ENCODE results near the gene DCBLD1. TPM values are rescaled to one million over a fixed set of nuclear protein-coding genes. Genes with fewer than 3 reads are reported as not detected.
A peak's percentile ranks its signal among the peaks of the same experiment; 100 is the strongest.

DCBLD1 gene
- total RNA-seq, 1 donor from 2014 or later, result 7.5 TPM

GRCh38 chr6:117533775-117534174, 51.3 kb downstream of the DCBLD1 start:
- no peaks in the 10 kb centered on the region for H3K9me3 Mint-ChIP-seq
- H3K27ac Mint-ChIP-seq, result no peak overlapping the region
- Histone ChIP-seq H3K27ac (no peak overlapping the region), H3F3A (ENCODE audit: low read depth) (no peaks in the 10 kb centered on the region), H3K27me3 (no peaks in the 10 kb centered on the region), H3K36me3 (no peaks in the 10 kb centered on the region), H3K4me1 (peaks cover 11% of the 10 kb centered on the region), H3K9ac (no peak overlapping the region), H3K4me3 (no peak overlapping the region), H3K79me2 (ENCODE audit: low read depth) (no peaks in the 10 kb centered on the region), H2AFZ (replicated peaks) (no peak overlapping the region), H3K9me3 (ENCODE audit: low read depth) (no peaks in the 10 kb centered on the region), H4K20me1 (ENCODE audit: low read depth) (no peaks in the 10 kb centered on the region), H3K4me2 (no peak overlapping the region)
- peaks cover under 1% of the 10 kb centered on the region for H3K36me3 Mint-ChIP-seq
- peaks cover 18% of the 10 kb centered on the region for H3K4me1 Mint-ChIP-seq
- no peak overlapping the region for H3K4me3 Mint-ChIP-seq
- H3K27me3 Mint-ChIP-seq (ENCODE audit: insufficient read depth, low read depth), result peaks cover 2% of the 10 kb centered on the region
- no peak for DNase-seq (ENCODE audit: low spot score)
- TF ChIP-seq EZH2 (IDR thresholded peaks at IDR 0.05), result no peak
- no peak for TF ChIP-seq CTCF (IDR thresholded peaks at IDR 0.05)
- TF ChIP-seq EZH2phosphoT487 (IDR thresholded peaks at IDR 0.05), result no peak

GRCh38 chr6:117534974-117535373, 52.5 kb downstream of the DCBLD1 start:
- no peak for DNase-seq (ENCODE audit: low spot score)
- peaks cover 11% of the 10 kb centered on the region for H3K4me1 ChIP-seq
- TF ChIP-seq EZH2phosphoT487 (IDR thresholded peaks at IDR 0.05) (no peak), CTCF (IDR thresholded peaks at IDR 0.05) (no peak), EZH2 (IDR thresholded peaks at IDR 0.05) (no peak)
- no peaks in the 10 kb centered on the region for H3F3A ChIP-seq (ENCODE audit: low read depth)
- Mint-ChIP-seq H3K4me1 (peaks cover 18% of the 10 kb centered on the region), H3K27me3 (ENCODE audit: insufficient read depth, low read depth) (peaks cover 2% of the 10 kb centered on the region), H3K27ac (no peak overlapping the region), H3K9me3 (no peaks in the 10 kb centered on the region), H3K36me3 (peaks cover 2% of the 10 kb centered on the region), H3K4me3 (no peak overlapping the region)
- H3K36me3 ChIP-seq, result no peaks in the 10 kb centered on the region
- H3K9ac ChIP-seq, result no peak overlapping the region
- H3K4me2 ChIP-seq, result peak overlapping the region; percentile 51
- no peaks in the 10 kb centered on the region for H3K27me3 ChIP-seq
- H3K4me3 ChIP-seq, result no peak overlapping the region
- H4K20me1 ChIP-seq (ENCODE audit: low read depth), result no peaks in the 10 kb centered on the region
- H2AFZ ChIP-seq (replicated peaks), result peak overlapping the region; percentile 15
- H3K9me3 ChIP-seq (ENCODE audit: low read depth), result no peaks in the 10 kb centered on the region
- no peak overlapping the region for H3K27ac ChIP-seq
- no peaks in the 10 kb centered on the region for H3K79me2 ChIP-seq (ENCODE audit: low read depth)

- no peaks in the 10 kb centered on the region for H3K27me3 ChIP-seq
- TF ChIP-seq EZH2phosphoT487 (IDR thresholded peaks at IDR 0.05) (no peak), EZH2 (IDR thresholded peaks at IDR 0.05) (no peak), CTCF (IDR thresholded peaks at IDR 0.05) (no peak)
- H3K79me2 ChIP-seq (ENCODE audit: low read depth), result no peaks in the 10 kb centered on the region
- peaks cover 11% of the 10 kb centered on the region for H3K4me1 ChIP-seq
- H3K9ac ChIP-seq, result no peak overlapping the region
- Mint-ChIP-seq H3K36me3 (peaks cover 4% of the 10 kb centered on the region), H3K27ac (no peak overlapping the region), H3K9me3 (no peaks in the 10 kb centered on the region), H3K27me3 (ENCODE audit: insufficient read depth, low read depth) (no peaks in the 10 kb centered on the region), H3K4me3 (no peak overlapping the region), H3K4me1 (peaks cover 13% of the 10 kb centered on the region)
- no peaks in the 10 kb centered on the region for H3F3A ChIP-seq (ENCODE audit: low read depth)
- H4K20me1 ChIP-seq (ENCODE audit: low read depth), result no peaks in the 10 kb centered on the region
- no peaks in the 10 kb centered on the region for H3K9me3 ChIP-seq (ENCODE audit: low read depth)
- no peak overlapping the region for H3K27ac ChIP-seq
- no peak overlapping the region for H2AFZ ChIP-seq (replicated peaks)
- H3K4me2 ChIP-seq, result no peak overlapping the region
- H3K4me3 ChIP-seq, result no peak overlapping the region
- no peaks in the 10 kb centered on the region for H3K36me3 ChIP-seq
- DNase-seq (ENCODE audit: low spot score), result no peak
These were observed 53.8 kb downstream of the DCBLD1 start for GRCh38 chr6:117536317-117536716.

Measured in neural progenitor cell (in vitro differentiated cells).